Breast epithelium (tissue), 4 donors: ENCODE data around the gene CHD6. TPM values are rescaled to one million over a fixed set of nuclear protein-coding genes. Genes with fewer than 3 reads are reported as not detected.

Experiments used
- DNase-seq, 2 donors: peaks; one replicate each; pipeline ENCODE4 v3.0.0-alpha.2; 2019; ENCODE audit warnings: low spot score in 2 of 2
- H3K27ac ChIP-seq, 2 donors: fragments of 200-600 bp; sonication (generic) in 1 of 2; one replicate each; pipeline ENCODE4 v1.5.1; 2016 to 2019; ENCODE audit warnings: mild to moderate bottlenecking in 1 of 2
- H3K27me3 ChIP-seq, 2 donors: fragments of 200-600 bp; sonication (generic) in 1 of 2; one replicate each; pipeline versions ENCODE4 v1.5.1 to v1.6.0; 2017 to 2019; ENCODE audit warnings: control low read depth in 1 of 2, mild to moderate bottlenecking in 1 of 2
- H3K36me3 ChIP-seq: fragments of 200-600 bp; one replicate; pipeline ENCODE4 v1.5.1; 2019
- H3K4me1 ChIP-seq, 2 donors: fragments of 200-600 bp; sonication (generic); one replicate each; pipeline ENCODE4 v1.5.1; 2016 to 2019; ENCODE audit warnings: control low read depth in 1 of 2
- H3K4me3 ChIP-seq, 3 donors: fragments of 200-600 bp; sonication (generic); 1 replicate in 2 of 3; 2 replicates in 1 of 3; pipeline ENCODE4 v1.5.1; 2016 to 2019; ENCODE audit warnings: mild to moderate bottlenecking in 3 of 3, moderate library complexity in 2 of 3
- H3K9me3 ChIP-seq, 2 donors: fragments of 200-600 bp; sonication (generic) in 1 of 2; one replicate each; pipeline ENCODE4 v1.5.1; 2016 to 2019; ENCODE audit warnings: control low read depth in 1 of 2
- CTCF ChIP-seq, 3 donors: fragments of 450-650 bp; IDR thresholded peaks; one replicate each; pipeline ENCODE4 v1.5.1; 2016 to 2017; ENCODE audit warnings: antibody characterized with exemption in 3 of 3, mild to moderate bottlenecking in 3 of 3, moderate library complexity in 3 of 3
- POLR2A ChIP-seq: fragments of 450-650 bp; IDR thresholded peaks from one replicate; pipeline ENCODE4 v1.6.1; 2016; ENCODE audit warnings: antibody characterized with exemption, mild to moderate bottlenecking, moderate library complexity
- POLR2AphosphoS5 ChIP-seq, 3 donors: sonication (generic); formaldehyde crosslinking; IDR thresholded peaks; one replicate each; pipeline ENCODE4 v1.6.1; 2017; ENCODE audit warnings: antibody characterized with exemption in 3 of 3
- intact Hi-C: fragments of 100-400 bp; cut with DNase I; formaldehyde crosslinking; loops from one replicate; pipeline ENCODE4 v1.15.1; 2023; ENCODE audit warnings: low total_unique reads
- total RNA-seq, 3 donors: library from RNA; depleted of rRNA; stranded (reverse); fragments of >200 nt; gene quantifications; one replicate each; pipeline ENCODE4 v1.1.0, GENCODE V29; 2016

The CHD6 gene
- total RNA-seq, 3 donors from 2014 or later = 31.4 to 85.8 (median 81.0) TPM

- Histone ChIP-seq H3K27ac (no peak overlapping the region), H3K9me3 (no peaks in the 10 kb centered on the region), H3K4me1 (no peaks in the 10 kb centered on the region), H3K4me3 (no peak overlapping the region), H3K27me3 (no peaks in the 10 kb centered on the region), H3K36me3 (no peaks in the 10 kb centered on the region)
- intact Hi-C loops = no loop called here
- DNase-seq = no peak
- no peak for TF ChIP-seq CTCF (IDR thresholded peaks at IDR 0.05)
- TF ChIP-seq POLR2AphosphoS5 (IDR thresholded peaks at IDR 0.05) = no peak
- no peak for TF ChIP-seq POLR2A
These were observed 36.1 kb upstream of the CHD6 start for GRCh38 chr20:41654292-41654691.

GRCh38 chr20:41650231-41650948 is 32.2 kb upstream of the CHD6 start:
- no peaks in the 10 kb centered on the region for H3K9me3 ChIP-seq
- intact Hi-C loops = no loop called here
- no peaks in the 10 kb centered on the region for H3K4me1 ChIP-seq
- no peaks in the 10 kb centered on the region for H3K27me3 ChIP-seq
- H3K36me3 ChIP-seq = no peaks in the 10 kb centered on the region
- DNase-seq = no peak
- no peak overlapping the region for H3K27ac ChIP-seq
- no peak overlapping the region for H3K4me3 ChIP-seq
- TF ChIP-seq POLR2AphosphoS5 (IDR thresholded peaks at IDR 0.05) (peak in 1 of 3 donors; percentile 45), CTCF (IDR thresholded peaks at IDR 0.05) (no peak)

- H3K27me3 ChIP-seq = no peaks in the 10 kb centered on the region
- intact Hi-C loops = no loop called here
- H3K4me3 ChIP-seq = no peak overlapping the region
- TF ChIP-seq POLR2A (no peak), CTCF (IDR thresholded peaks at IDR 0.05) (no peak), POLR2AphosphoS5 (IDR thresholded peaks at IDR 0.05) (no peak)
- H3K27ac ChIP-seq = peak overlapping the region; percentile 4 to 35
- no peaks in the 10 kb centered on the region for H3K9me3 ChIP-seq
- H3K36me3 ChIP-seq = no peaks in the 10 kb centered on the region
- H3K4me1 ChIP-seq = no peaks in the 10 kb centered on the region
- no peak for DNase-seq
These were observed 31.3 kb upstream of the CHD6 start for GRCh38 chr20:41649489-41649888.

- intact Hi-C loops = no loop called here
- H3K36me3 ChIP-seq = no peaks in the 10 kb centered on the region
- no peak for TF ChIP-seq POLR2A
- TF ChIP-seq CTCF (IDR thresholded peaks at IDR 0.05) = no peak
- TF ChIP-seq POLR2AphosphoS5 (IDR thresholded peaks at IDR 0.05) = no peak
- no peaks in the 10 kb centered on the region for H3K27me3 ChIP-seq
- H3K27ac ChIP-seq = peak overlapping the region; percentile 13 to 44
- H3K4me3 ChIP-seq = no peak overlapping the region
- H3K4me1 ChIP-seq = no peaks in the 10 kb centered on the region
- DNase-seq = peak in 1 of 2 donors; percentile 69
- no peaks in the 10 kb centered on the region for H3K9me3 ChIP-seq
These were observed 27.2 kb upstream of the CHD6 start for GRCh38 chr20:41645372-41645771.

GRCh38 chr20:41643504-41643938 is 25.3 kb upstream of the CHD6 start:
- Histone ChIP-seq H3K36me3 (no peaks in the 10 kb centered on the region), H3K27ac (peak overlapping the region; percentile 11 to 13), H3K9me3 (no peaks in the 10 kb centered on the region), H3K4me3 (no peak overlapping the region), H3K4me1 (no peaks in the 10 kb centered on the region), H3K27me3 (no peaks in the 10 kb centered on the region)
- DNase-seq = no peak
- TF ChIP-seq CTCF (IDR thresholded peaks at IDR 0.05) (no peak), POLR2A (no peak), POLR2AphosphoS5 (IDR thresholded peaks at IDR 0.05) (no peak)
- intact Hi-C loops = no loop called here
